MM.1S (cell line): ENCODE data around the gene KRTAP17-1.

Source experiments
- CTCF ChIP-seq: fragments of 300-600 bp; sonication (generic); IDR thresholded peaks from 2 replicates; pipeline ENCODE4 v1.5.1; 2016; ENCODE audit warnings: antibody characterized with exemption, low read length, mixed read lengths
- EZH2 ChIP-seq: fragments of 300-600 bp; sonication (generic); optimal IDR thresholded peaks from 2 replicates; pipeline ENCODE3; 2017; ENCODE audit warnings: low read depth, mild to moderate bottlenecking, antibody characterized with exemption, low read length, mixed read lengths
- EZH2phosphoT487 ChIP-seq: fragments of 300-600 bp; sonication (generic); IDR thresholded peaks from 2 replicates; pipeline ENCODE4 v1.6.1; 2018; ENCODE audit warnings: antibody characterized with exemption, low read length

GRCh38 chr17:41347869-41348760 is 32.6 kb upstream of the KRTAP17-1 start:
- TF ChIP-seq CTCF (no peak), EZH2phosphoT487 (no peak), EZH2 (no peak)
